HepG2 (cell line): ENCODE results near the gene ZNF624. TPM values are rescaled to one million over a fixed set of nuclear protein-coding genes. Genes with fewer than 3 reads are reported as not detected.

Experiments
- AHR ChIP-seq: IDR thresholded peaks from 2 replicates; pipeline ENCODE4 v1.6.1; 2018; ENCODE audit warnings: missing genetic modification reagents, missing compliant biosample characterization
- ATF7-NPFF ChIP-seq: sonication (generic); formaldehyde crosslinking; IDR thresholded peaks from 2 replicates; pipeline ENCODE4 v1.8.1; 2023; ENCODE audit warnings: mild to moderate bottlenecking, low read depth, missing genetic modification reagents, moderate library complexity
- HOXA5 ChIP-seq: sonication (generic); formaldehyde crosslinking; IDR thresholded peaks from 2 replicates; pipeline ENCODE4 v1.4.0; 2020; ENCODE audit warnings: missing genetic modification reagents
- MEF2D ChIP-seq: sonication (generic); formaldehyde crosslinking; IDR thresholded peaks from 2 replicates; pipeline ENCODE4 v1.5.1; 2020; ENCODE audit warnings: mild to moderate bottlenecking, missing genetic modification reagents
- MYPOP ChIP-seq: sonication (generic); formaldehyde crosslinking; IDR thresholded peaks from 2 replicates; pipeline ENCODE4 v1.8.1; 2023; ENCODE audit warnings: mild to moderate bottlenecking, moderate library complexity, missing genetic modification reagents
- NFKBIZ ChIP-seq: IDR thresholded peaks from 2 replicates; pipeline ENCODE4 v1.6.1; 2018; ENCODE audit warnings: missing genetic modification reagents, missing compliant biosample characterization
- NRL ChIP-seq: sonication (generic); formaldehyde crosslinking; IDR thresholded peaks from 2 replicates; pipeline ENCODE4 v1.5.0; 2020; ENCODE audit warnings: missing genetic modification reagents, mild to moderate bottlenecking, moderate library complexity, borderline replicate concordance
- SIN3B ChIP-seq: fragments of 150-350 bp; IDR thresholded peaks from 2 replicates; pipeline ENCODE4 v1.6.1; 2014; ENCODE audit warnings: low read length
- SRSF1 ChIP-seq: fragments of 200-400 bp; formaldehyde crosslinking; optimal IDR thresholded peaks from 2 replicates; pipeline ENCODE3; 2017; ENCODE audit warnings: mild to moderate bottlenecking, low read depth, low read length, moderate library complexity
- ZNF124 ChIP-seq: sonication (generic); formaldehyde crosslinking; IDR thresholded peaks from 2 replicates; pipeline ENCODE4 v1.4.0; 2020; ENCODE audit warnings: missing genetic modification reagents
- ZNF430 ChIP-seq: sonication (generic); formaldehyde crosslinking; IDR thresholded peaks from 2 replicates; pipeline ENCODE4 v1.9.0; 2021; ENCODE audit warnings: mild to moderate bottlenecking, missing genetic modification reagents
- ZNF749 ChIP-seq: sonication (generic); formaldehyde crosslinking; IDR thresholded peaks from 2 replicates; pipeline ENCODE4 v1.8.0; 2022; ENCODE audit warnings: mild to moderate bottlenecking, missing genetic modification reagents, moderate library complexity, borderline replicate concordance
- ZNF878 ChIP-seq: sonication (generic); formaldehyde crosslinking; IDR thresholded peaks from 2 replicates; pipeline ENCODE4 v1.8.1; 2023; ENCODE audit warnings: mild to moderate bottlenecking, missing genetic modification reagents, moderate library complexity
- ZNF891 ChIP-seq: sonication (generic); formaldehyde crosslinking; IDR thresholded peaks from 2 replicates; pipeline ENCODE4 v1.5.0; 2020; ENCODE audit warnings: mild to moderate bottlenecking, missing genetic modification reagents
- polyA plus RNA-seq, 8 experiments: library from polyadenylated mRNA; depleted of rRNA in 3 of 8; stranded (reverse) in 7 of 8; unstranded in 1 of 8; fragments of >200 nt; fragmentation: Illumina TruSeq in 4 of 8; extraction: Trizol in 4 of 8; gene quantifications; 2 replicates each; pipeline versions ENCODE4 v1.2.1 to v1.2.3, GENCODE V29; 2011 to 2016; ENCODE audit warnings: low read depth in 4 of 8, missing spikeins in 1 of 8, mixed read lengths in 1 of 8; ENCODE audit not compliant: insufficient read depth in 1 of 8
- total RNA-seq, 5 experiments: library from RNA; depleted of rRNA; stranded (reverse); fragments of >200 nt; fragmentation: Illumina TruSeq; extraction: Trizol; gene quantifications; 2 replicates each; pipeline ENCODE4 v1.2.3, GENCODE V29; 2016; ENCODE audit warnings: low read depth in 1 of 5
- TF ChIP-seq, protein P1 (sequence below): sonication (generic); formaldehyde crosslinking; IDR thresholded peaks from 2 replicates; pipeline ENCODE4 v1.5.1; 2020; ENCODE audit warnings: mild to moderate bottlenecking, moderate library complexity, missing genetic modification reagents
- TF ChIP-seq, protein P2 (sequence below): sonication (generic); formaldehyde crosslinking; IDR thresholded peaks from 2 replicates; pipeline ENCODE4 v1.5.0; 2020; ENCODE audit warnings: missing genetic modification reagents
- TF ChIP-seq, protein P3 (sequence below): sonication (generic); formaldehyde crosslinking; IDR thresholded peaks from 2 replicates; pipeline ENCODE4 v1.5.0; 2020; ENCODE audit warnings: mild to moderate bottlenecking, missing genetic modification reagents, borderline replicate concordance

Gene ZNF624
- total and polyA plus RNA-seq, 2 of the 13 experiments (the other 11 are each of a cell fraction or from before 2014, with no cell fraction given) = 0.75 to 3.5 TPM

- peak; percentile 45; the same call in 1 of the 2 replicates for TF ChIP-seq MYPOP (CRISPR knock-in tag)
- TF ChIP-seq, protein P1, sequence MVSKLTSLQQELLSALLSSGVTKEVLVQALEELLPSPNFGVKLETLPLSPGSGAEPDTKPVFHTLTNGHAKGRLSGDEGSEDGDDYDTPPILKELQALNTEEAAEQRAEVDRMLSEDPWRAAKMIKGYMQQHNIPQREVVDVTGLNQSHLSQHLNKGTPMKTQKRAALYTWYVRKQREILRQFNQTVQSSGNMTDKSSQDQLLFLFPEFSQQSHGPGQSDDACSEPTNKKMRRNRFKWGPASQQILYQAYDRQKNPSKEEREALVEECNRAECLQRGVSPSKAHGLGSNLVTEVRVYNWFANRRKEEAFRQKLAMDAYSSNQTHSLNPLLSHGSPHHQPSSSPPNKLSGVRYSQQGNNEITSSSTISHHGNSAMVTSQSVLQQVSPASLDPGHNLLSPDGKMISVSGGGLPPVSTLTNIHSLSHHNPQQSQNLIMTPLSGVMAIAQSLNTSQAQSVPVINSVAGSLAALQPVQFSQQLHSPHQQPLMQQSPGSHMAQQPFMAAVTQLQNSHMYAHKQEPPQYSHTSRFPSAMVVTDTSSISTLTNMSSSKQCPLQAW = peak; percentile 80
- no peak for TF ChIP-seq SIN3B
- TF ChIP-seq, protein P2, sequence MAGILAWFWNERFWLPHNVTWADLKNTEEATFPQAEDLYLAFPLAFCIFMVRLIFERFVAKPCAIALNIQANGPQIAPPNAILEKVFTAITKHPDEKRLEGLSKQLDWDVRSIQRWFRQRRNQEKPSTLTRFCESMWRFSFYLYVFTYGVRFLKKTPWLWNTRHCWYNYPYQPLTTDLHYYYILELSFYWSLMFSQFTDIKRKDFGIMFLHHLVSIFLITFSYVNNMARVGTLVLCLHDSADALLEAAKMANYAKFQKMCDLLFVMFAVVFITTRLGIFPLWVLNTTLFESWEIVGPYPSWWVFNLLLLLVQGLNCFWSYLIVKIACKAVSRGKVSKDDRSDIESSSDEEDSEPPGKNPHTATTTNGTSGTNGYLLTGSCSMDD (CRISPR knock-in tag) = no peak
- TF ChIP-seq ZNF891 = peak; percentile 72; the same call in 1 of the 2 replicates
- TF ChIP-seq ZNF878 (CRISPR knock-in tag) = 0 out of 2 replicates have a peak, but pooled peaks have one; percentile 19
- 0 out of 2 replicates have a peak, but pooled peaks have one; percentile 32 for TF ChIP-seq NFKBIZ (CRISPR knock-in tag)
- no peak for TF ChIP-seq ATF7-NPFF (CRISPR knock-in tag)
- peak; percentile 58; the same call in 1 of the 2 replicates for TF ChIP-seq MEF2D (CRISPR knock-in tag)
- 0 out of 2 replicates have a peak, but pooled peaks have one; percentile 36 for TF ChIP-seq AHR (CRISPR knock-in tag)
- peak; percentile 62; the same call in 1 of the 2 replicates for TF ChIP-seq ZNF749 (CRISPR knock-in tag)
- TF ChIP-seq ZNF124 (CRISPR knock-in tag) = no peak
- TF ChIP-seq ZNF430 (CRISPR knock-in tag) = peak; percentile 65; the same call in 1 of the 2 replicates
- peak; percentile 19; the same call in 1 of the 2 replicates for TF ChIP-seq HOXA5 (CRISPR knock-in tag)
- peak; percentile 59 for TF ChIP-seq SRSF1
- peak; percentile 77; the same call in 1 of the 2 replicates for TF ChIP-seq NRL (CRISPR knock-in tag)
- TF ChIP-seq, protein P3, sequence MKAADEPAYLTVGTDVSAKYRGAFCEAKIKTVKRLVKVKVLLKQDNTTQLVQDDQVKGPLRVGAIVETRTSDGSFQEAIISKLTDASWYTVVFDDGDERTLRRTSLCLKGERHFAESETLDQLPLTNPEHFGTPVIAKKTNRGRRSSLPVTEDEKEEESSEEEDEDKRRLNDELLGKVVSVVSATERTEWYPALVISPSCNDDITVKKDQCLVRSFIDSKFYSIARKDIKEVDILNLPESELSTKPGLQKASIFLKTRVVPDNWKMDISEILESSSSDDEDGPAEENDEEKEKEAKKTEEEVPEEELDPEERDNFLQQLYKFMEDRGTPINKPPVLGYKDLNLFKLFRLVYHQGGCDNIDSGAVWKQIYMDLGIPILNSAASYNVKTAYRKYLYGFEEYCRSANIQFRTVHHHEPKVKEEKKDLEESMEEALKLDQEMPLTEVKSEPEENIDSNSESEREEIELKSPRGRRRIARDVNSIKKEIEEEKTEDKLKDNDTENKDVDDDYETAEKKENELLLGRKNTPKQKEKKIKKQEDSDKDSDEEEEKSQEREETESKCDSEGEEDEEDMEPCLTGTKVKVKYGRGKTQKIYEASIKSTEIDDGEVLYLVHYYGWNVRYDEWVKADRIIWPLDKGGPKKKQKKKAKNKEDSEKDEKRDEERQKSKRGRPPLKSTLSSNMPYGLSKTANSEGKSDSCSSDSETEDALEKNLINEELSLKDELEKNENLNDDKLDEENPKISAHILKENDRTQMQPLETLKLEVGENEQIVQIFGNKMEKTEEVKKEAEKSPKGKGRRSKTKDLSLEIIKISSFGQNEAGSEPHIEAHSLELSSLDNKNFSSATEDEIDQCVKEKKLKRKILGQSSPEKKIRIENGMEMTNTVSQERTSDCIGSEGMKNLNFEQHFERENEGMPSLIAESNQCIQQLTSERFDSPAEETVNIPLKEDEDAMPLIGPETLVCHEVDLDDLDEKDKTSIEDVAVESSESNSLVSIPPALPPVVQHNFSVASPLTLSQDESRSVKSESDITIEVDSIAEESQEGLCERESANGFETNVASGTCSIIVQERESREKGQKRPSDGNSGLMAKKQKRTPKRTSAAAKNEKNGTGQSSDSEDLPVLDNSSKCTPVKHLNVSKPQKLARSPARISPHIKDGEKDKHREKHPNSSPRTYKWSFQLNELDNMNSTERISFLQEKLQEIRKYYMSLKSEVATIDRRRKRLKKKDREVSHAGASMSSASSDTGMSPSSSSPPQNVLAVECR (CRISPR knock-in tag) = peak; percentile 60
Measured at GRCh38 chr17:16589097-16589969, 64.3 kb downstream of the ZNF624 start (continued).
